EL (cell line): Measurements from ENCODE around the gene SPANXC.
"Not testable (repeated sequence)": the region's sequence is repeated elsewhere in the genome, so short reads cannot be mapped to it uniquely, and the experiment has no call there.

ENCODE experiments used
- DNase-seq: peaks from one replicate; pipeline ENCODE4 v3.0.0-alpha.2; 2016

SPANXC gene

GRCh38 chrX:141242417-141242816 is at the start of gene SPANXC:
SPANXC (minus strand) TSS chrX:141242517; CDS start chrX:141242457, 60 bp downstream.
- DNase-seq, result not testable (repeated sequence)

GRCh38 chrX:141279476-141279875 is 37.2 kb upstream of the SPANXC start:
- no peak for DNase-seq

DNA sequence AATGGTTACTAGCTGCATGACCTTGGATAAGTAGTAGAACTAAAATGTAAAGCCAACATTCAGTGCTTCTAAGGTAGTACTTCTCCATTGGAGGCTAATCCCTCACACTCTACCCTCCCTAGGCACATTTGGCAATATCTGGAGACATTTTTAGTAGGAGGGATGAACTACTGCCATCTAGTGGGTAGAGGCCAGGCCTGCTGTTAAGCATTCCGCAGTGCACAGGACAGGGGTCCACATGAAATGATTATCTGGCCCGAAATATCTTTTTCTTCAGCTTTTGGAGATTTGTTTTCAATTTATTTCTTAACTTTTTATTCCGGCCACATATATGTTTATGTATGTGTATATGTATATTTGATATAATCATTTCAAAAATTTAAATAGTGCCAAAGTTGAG is 36.0 kb upstream of the SPANXC start:
- DNase-seq, result peak; percentile 23

DNA sequence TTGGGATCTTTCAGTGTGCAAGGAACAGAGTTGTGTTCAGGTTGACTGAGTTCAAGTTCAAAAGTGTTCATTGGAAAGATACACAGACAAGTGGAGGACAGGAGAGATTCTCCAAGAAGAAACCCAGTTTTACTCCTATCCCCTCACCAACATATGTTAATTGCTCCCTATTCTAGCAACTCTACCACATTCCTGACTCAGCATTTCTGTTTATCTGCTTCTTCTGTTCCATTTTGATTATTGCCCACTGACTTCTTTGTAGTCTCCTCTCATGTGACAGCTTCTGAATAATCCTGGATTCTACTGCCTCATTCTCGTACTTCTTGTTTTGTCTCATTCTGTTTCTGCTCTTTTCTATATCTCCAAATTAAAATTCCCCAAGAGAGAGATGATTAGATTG is 15.8 kb upstream of the SPANXC start:
- DNase-seq, result no peak

DNA sequence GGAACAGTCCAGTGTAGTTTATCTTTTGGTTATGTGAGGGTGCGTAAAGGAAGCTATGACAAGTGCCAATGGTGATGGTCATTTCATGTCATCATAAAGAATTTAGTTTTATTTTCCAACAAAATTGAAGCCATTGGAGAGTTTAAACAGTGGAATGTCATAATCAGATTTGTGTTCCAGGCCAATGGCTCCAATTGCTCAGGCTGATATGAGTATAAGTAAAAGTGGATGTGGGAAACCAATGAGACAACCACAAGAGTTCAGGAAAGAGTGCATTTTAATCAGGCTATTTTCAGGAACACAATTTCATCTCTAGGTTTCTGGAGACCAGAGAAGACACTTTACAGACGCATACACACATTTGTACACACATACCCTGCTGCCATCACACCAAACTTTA is 20.7 kb downstream of the SPANXC start:
- no peak for DNase-seq

- peak; percentile 69 for DNase-seq
Measured at GRCh38 chrX:141220342-141221008, 21.8 kb downstream of the SPANXC start.

- no peak for DNase-seq
Measured at GRCh38 chrX:141214196-141214595, 28.1 kb downstream of the SPANXC start.

DNA sequence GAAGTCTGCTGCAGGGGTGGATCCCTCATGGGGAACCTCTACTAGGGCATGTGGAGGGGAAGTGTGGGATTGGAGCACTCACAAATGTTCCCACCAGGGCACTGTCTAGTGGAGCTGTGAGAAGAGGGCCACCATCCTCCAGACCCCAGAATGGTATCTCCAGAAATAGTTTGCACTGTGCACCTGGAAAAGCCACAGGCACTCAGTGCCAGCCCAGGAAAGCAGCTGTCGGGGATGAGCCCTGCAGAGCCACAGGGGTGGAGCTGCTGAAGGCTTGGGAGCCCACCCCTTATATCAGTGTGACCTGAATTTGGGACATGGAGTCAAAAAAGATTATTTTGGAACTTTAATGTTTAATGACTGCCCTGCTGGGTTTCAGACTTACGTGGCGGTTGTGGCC is 40.4 kb downstream of the SPANXC start:
- DNase-seq, result no peak
